ENCODE data around the gene SLC2A2.

Gene SLC2A2

DNA sequence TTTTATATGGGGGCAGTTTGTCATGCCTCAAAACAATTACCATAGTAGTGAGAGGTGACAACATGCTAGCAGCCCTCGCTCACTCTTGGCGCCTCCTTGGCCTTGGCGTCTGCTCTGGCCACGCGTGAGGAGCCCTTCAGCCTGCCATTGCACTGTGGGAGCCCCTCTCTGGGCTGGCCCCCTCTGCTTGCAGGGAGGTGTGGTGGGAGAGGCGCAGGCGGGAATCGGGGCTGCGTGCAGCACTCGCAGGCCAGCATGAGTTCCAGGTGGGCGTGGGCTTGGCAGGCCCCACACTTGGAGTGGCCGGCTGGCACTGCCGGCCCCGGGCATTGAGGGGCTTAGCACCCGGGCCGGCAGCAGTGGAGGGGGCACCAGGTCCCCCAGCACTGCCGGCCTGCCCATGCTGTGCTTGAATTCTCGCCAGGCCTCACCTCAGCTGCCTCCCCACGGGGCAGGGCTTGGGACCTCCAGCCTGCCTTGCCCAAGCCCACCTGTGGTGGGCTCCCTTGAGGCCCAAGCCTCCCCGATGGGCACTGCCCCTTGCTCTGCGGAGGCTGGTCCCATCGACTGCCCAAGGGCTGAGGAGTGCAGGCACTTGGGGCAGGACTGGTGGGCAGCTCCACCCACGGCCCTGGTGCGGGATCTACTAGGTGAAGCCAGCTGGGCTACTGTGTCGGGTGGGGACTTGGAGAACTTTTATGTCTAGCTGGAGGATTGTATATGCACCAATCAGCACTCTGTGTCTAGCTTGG, 79.3 kb downstream of the SLC2A2 start:
- no peak for DNase-seq (ENCODE audit: low read depth, low spot score)
- H3K27ac ChIP-seq, result no peak overlapping the region

Measured in epithelial cell of prostate (primary cell).